ENCODE data around the gene VOPP1. TPM values are rescaled to one million over a fixed set of nuclear protein-coding genes. Genes with fewer than 3 reads are reported as not detected.
A peak's percentile ranks its signal among the peaks of the same experiment; 100 is the strongest.

The VOPP1 gene
- total and polyA plus RNA-seq, 10 of the 15 experiments (the other 5 are each of a cell fraction or from before 2014, with no cell fraction given) = 32.8 to 206 (median 129) TPM

- RAD21 ChIA-PET (ENCODE audit: unreplicated experiment) = interaction anchor here (0.9 to 1.3 kb wide), 2 partner anchors 10 to 53 kb away, joined by 3 to 5 read pairs; no protein-coding TSS in a partner anchor
- Histone ChIP-seq H3K27ac (ENCODE audit: control insufficient read depth, insufficient read depth) (no peak overlapping the region), H3K4me3 (no peak overlapping the region), H3K4me1 (ENCODE audit: control insufficient read depth, insufficient read depth, low read length) (peaks cover 49% of the 10 kb centered on the region), H3K79me2 (ENCODE audit: control insufficient read depth, insufficient read depth, low read length) (peaks cover 77% of the 10 kb centered on the region), H3K27me3 (replicated peaks in 1 of 2; ENCODE audit: control insufficient read depth in 2 of 2, insufficient read depth in 2 of 2, low read length in 1 of 2) (no peaks in the 10 kb centered on the region), H4K20me1 (ENCODE audit: control insufficient read depth, insufficient read depth) (no peaks in the 10 kb centered on the region), H3K9me3 (replicated peaks; ENCODE audit: control insufficient read depth, insufficient read depth, low read length) (no peaks in the 10 kb centered on the region), H3K36me3 (ENCODE audit: control insufficient read depth in 2 of 2, insufficient read depth in 2 of 2, low read length in 1 of 2) (peaks cover 29 to 31% of the 10 kb centered on the region in 2 experiments), H3K9ac (ENCODE audit: control insufficient read depth, insufficient read depth, low read length) (no peak overlapping the region), H3K4me2 (ENCODE audit: control insufficient read depth, insufficient read depth) (no peak overlapping the region), H2AFZ (ENCODE audit: control insufficient read depth, low read depth, low read length) (no peak overlapping the region)
- SMC1A ChIA-PET (ENCODE audit: uncharacterized antibody, unreplicated experiment) = interaction anchor here (1.1 to 21.7 kb wide), 5 partner anchors 9 to 212 kb away, joined by 3 to 354 read pairs (median 4); no protein-coding TSS in a partner anchor
- TF ChIP-seq ZZZ3 (IDR thresholded peaks at IDR 0.05; ENCODE audit: control insufficient read depth, insufficient read length, low read depth) = no peak
- no peak for TF ChIP-seq HDGF (IDR thresholded peaks at IDR 0.05)
- FAIRE-seq = no peak
- in situ Hi-C loops (cut with MboI) = no loop called here
- no TSS peak for BruUV-seq (replicated peaks)
- ATAC-seq = no peak
- POLR2A ChIA-PET = interaction anchor here (1.5 kb wide), 1 partner anchor 12 kb away, joined by 7 read pairs; no protein-coding TSS in a partner anchor
- DNase-seq (ENCODE audit: low read depth, low spot score) = no peak
- CTCF ChIA-PET = interaction anchor here (0.7 to 2.0 kb wide), 4 partner anchors 9 to 71 kb away, joined by 3 to 6 read pairs (median 4); no protein-coding TSS in a partner anchor
- intact Hi-C loops (cut with micrococcal nuclease; ENCODE audit: unreplicated experiment) = no loop called here
- 77% methylated on average over 18 of the region's 18 CpGs for WGBS (ENCODE audit: insufficient coverage, insufficient replicate concordance, low lambda C conversion rate, missing lambda C conversion rate)
Measured at GRCh38 chr7:55521917-55522902, 50.1 kb downstream of the VOPP1 start.

DNA sequence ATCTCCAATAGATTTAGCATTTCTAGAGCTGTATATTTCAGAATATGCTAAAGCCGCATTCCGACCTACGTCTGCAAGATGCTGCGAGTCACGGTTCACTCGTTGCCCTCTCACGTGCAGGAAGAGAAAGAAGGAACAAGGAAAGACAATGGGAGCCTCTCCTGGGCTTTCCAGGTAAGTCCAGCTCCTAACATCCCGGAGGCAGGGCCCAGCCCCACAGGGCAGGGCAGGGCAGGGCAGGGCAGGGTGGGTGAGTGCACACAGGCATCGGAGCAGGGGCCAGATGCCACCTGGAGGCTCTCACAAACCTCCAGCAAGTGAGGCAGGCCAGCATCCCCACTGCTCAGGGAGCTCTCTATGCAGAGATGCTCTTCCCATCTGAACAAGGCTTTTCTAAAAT is 50.8 kb downstream of the VOPP1 start:
- POLR2A ChIA-PET = interaction anchor here (1.5 kb wide), 1 partner anchor 12 kb away, joined by 7 read pairs; no protein-coding TSS in a partner anchor
- H3K79me2 ChIP-seq (ENCODE audit: control insufficient read depth, insufficient read depth, low read length) = peaks cover 70% of the 10 kb centered on the region
- H2AFZ ChIP-seq (ENCODE audit: control insufficient read depth, low read depth, low read length) = no peak overlapping the region

More for the DNA sequence above, 50.8 kb downstream of the VOPP1 start:
- BruUV-seq (replicated peaks) = no TSS peak
- Histone ChIP-seq H3K9me3 (replicated peaks; ENCODE audit: control insufficient read depth, insufficient read depth, low read length) (no peaks in the 10 kb centered on the region), H3K4me3 (no peak overlapping the region), H3K27me3 (replicated peaks in 1 of 2; ENCODE audit: control insufficient read depth in 2 of 2, insufficient read depth in 2 of 2, low read length in 1 of 2) (no peaks in the 10 kb centered on the region), H3K9ac (ENCODE audit: control insufficient read depth, insufficient read depth, low read length) (no peak overlapping the region), H3K27ac (ENCODE audit: control insufficient read depth, insufficient read depth) (peak overlapping the region; percentile 15; the same call in 1 of the 2 replicates), H3K4me2 (ENCODE audit: control insufficient read depth, insufficient read depth) (no peak overlapping the region), H4K20me1 (ENCODE audit: control insufficient read depth, insufficient read depth) (no peaks in the 10 kb centered on the region), H3K36me3 (ENCODE audit: control insufficient read depth in 2 of 2, insufficient read depth in 2 of 2, low read length in 1 of 2) (peaks cover 28 to 31% of the 10 kb centered on the region in 2 experiments), H3K4me1 (ENCODE audit: control insufficient read depth, insufficient read depth, low read length) (peaks cover 46% of the 10 kb centered on the region)
- in situ Hi-C loops (cut with MboI) = no loop called here
- TF ChIP-seq MYC (IDR thresholded peaks at IDR 0.05; ENCODE audit: insufficient read depth, insufficient read length, insufficient replicate concordance, low read length, severe bottlenecking) = no peak
- no peak for TF ChIP-seq MTA2 (IDR thresholded peaks at IDR 0.05; ENCODE audit: low read depth)
- TF ChIP-seq, protein P1, sequence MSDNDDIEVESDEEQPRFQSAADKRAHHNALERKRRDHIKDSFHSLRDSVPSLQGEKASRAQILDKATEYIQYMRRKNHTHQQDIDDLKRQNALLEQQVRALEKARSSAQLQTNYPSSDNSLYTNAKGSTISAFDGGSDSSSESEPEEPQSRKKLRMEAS (IDR thresholded peaks at IDR 0.05; ENCODE audit: low read depth, low read length) = no peak
- no peak for TF ChIP-seq TCF3 (IDR thresholded peaks at IDR 0.05; ENCODE audit: borderline replicate concordance, insufficient read depth, low read depth, low read length)
- TF ChIP-seq EP300 (IDR thresholded peaks at IDR 0.05; ENCODE audit: borderline replicate concordance in 1 of 2, control insufficient read depth in 1 of 2, low read depth in 2 of 2, low read length in 2 of 2) = no peak
- TF ChIP-seq ATF2 (IDR thresholded peaks at IDR 0.05; ENCODE audit: low read length) = no peak
- no peak for TF ChIP-seq POU2F2 (IDR thresholded peaks at IDR 0.05; ENCODE audit: borderline replicate concordance, low read depth, low read length)
- intact Hi-C loops (cut with micrococcal nuclease; ENCODE audit: unreplicated experiment) = no loop called here
- SMC1A ChIA-PET (ENCODE audit: uncharacterized antibody, unreplicated experiment) = interaction anchor here (1.1 to 21.7 kb wide), 4 partner anchors 8 to 211 kb away, joined by 3 to 354 read pairs (median 8); no protein-coding TSS in a partner anchor
- ATAC-seq = no peak
- no peak for DNase-seq (ENCODE audit: low read depth, low spot score)
- FAIRE-seq = no peak
- RAD21 ChIA-PET (ENCODE audit: unreplicated experiment) = interaction anchor here (1.3 kb wide), 1 partner anchor 11 kb away, joined by 5 read pairs; no protein-coding TSS in a partner anchor
- CTCF ChIA-PET = interaction anchor here (0.7 to 2.0 kb wide), 5 partner anchors 9 to 72 kb away, joined by 3 to 6 read pairs (median 5); no protein-coding TSS in a partner anchor
- 73% methylated on average over 9 of the region's 9 CpGs for WGBS (ENCODE audit: insufficient coverage, insufficient replicate concordance, low lambda C conversion rate, missing lambda C conversion rate)
